ENCODE measurements around the gene PES1.

Gene PES1

GRCh38 chr22:30610299-30610698, 18.6 kb upstream of the PES1 start:
- no peaks in the 10 kb centered on the region for H3K27me3 ChIP-seq (ENCODE audit: low read length)
- no peak overlapping the region for H3K27ac ChIP-seq (ENCODE audit: low read depth, low read length)
- H3K79me2 ChIP-seq (ENCODE audit: insufficient read depth, low read length), result no peaks in the 10 kb centered on the region
- TF ChIP-seq EZH2phosphoT487 (conservative IDR thresholded peaks at IDR 0.05; ENCODE audit: low read length), result no peak
- TF ChIP-seq CTCF (IDR thresholded peaks at IDR 0.05; ENCODE audit: insufficient read depth, low read length, poor library complexity, severe bottlenecking), result no peak
- H3K9me3 ChIP-seq (ENCODE audit: insufficient read depth, low read length), result no peaks in the 10 kb centered on the region
- H3K9ac ChIP-seq (ENCODE audit: low read length), result no peak overlapping the region
- H2AFZ ChIP-seq (ENCODE audit: low read depth, low read length, severe bottlenecking), result no peak overlapping the region
- H3K9me2 ChIP-seq (replicated peaks; ENCODE audit: insufficient read depth, low read length), result no peaks in the 10 kb centered on the region
- H3K36me3 ChIP-seq (ENCODE audit: low read length), result no peaks in the 10 kb centered on the region
- no peaks in the 10 kb centered on the region for H4K20me1 ChIP-seq (ENCODE audit: low read depth, low read length)
- no peaks in the 10 kb centered on the region for H3F3A ChIP-seq (ENCODE audit: insufficient read depth)
- H3K4me3 ChIP-seq (ENCODE audit: insufficient read depth, low read length, poor library complexity, severe bottlenecking), result no peak overlapping the region
- no peak overlapping the region for H3K4me2 ChIP-seq (ENCODE audit: low read depth, low read length, poor library complexity, severe bottlenecking)

GRCh38 chr22:30609260-30610185, 17.8 kb upstream of the PES1 start:
- H2AFZ ChIP-seq (ENCODE audit: low read depth, low read length, severe bottlenecking), result no peak overlapping the region
- H3K79me2 ChIP-seq (ENCODE audit: insufficient read depth, low read length), result no peaks in the 10 kb centered on the region
- no peaks in the 10 kb centered on the region for H3K9me3 ChIP-seq (ENCODE audit: insufficient read depth, low read length)
- H3K4me2 ChIP-seq (ENCODE audit: low read depth, low read length, poor library complexity, severe bottlenecking), result no peak overlapping the region
- no peak overlapping the region for H3K9ac ChIP-seq (ENCODE audit: low read length)
- no peak overlapping the region for H3K4me3 ChIP-seq (ENCODE audit: insufficient read depth, low read length, poor library complexity, severe bottlenecking)
- H3K27ac ChIP-seq (ENCODE audit: low read depth, low read length), result no peak overlapping the region
- no peaks in the 10 kb centered on the region for H4K20me1 ChIP-seq (ENCODE audit: low read depth, low read length)
- no peaks in the 10 kb centered on the region for H3K9me2 ChIP-seq (replicated peaks; ENCODE audit: insufficient read depth, low read length)
- no peaks in the 10 kb centered on the region for H3K36me3 ChIP-seq (ENCODE audit: low read length)
- no peaks in the 10 kb centered on the region for H3F3A ChIP-seq (ENCODE audit: insufficient read depth)
- no peaks in the 10 kb centered on the region for H3K27me3 ChIP-seq (ENCODE audit: low read length)
- TF ChIP-seq CTCF (IDR thresholded peaks at IDR 0.05; ENCODE audit: insufficient read depth, low read length, poor library complexity, severe bottlenecking), result no peak

GRCh38 chr22:30607939-30608338, 16.2 kb upstream of the PES1 start:
- Histone ChIP-seq H3K27ac (ENCODE audit: low read depth, low read length) (no peak overlapping the region), H3K9ac (ENCODE audit: low read length) (no peak overlapping the region), H3K9me2 (replicated peaks; ENCODE audit: insufficient read depth, low read length) (no peaks in the 10 kb centered on the region), H3K27me3 (ENCODE audit: low read length) (no peaks in the 10 kb centered on the region), H4K20me1 (ENCODE audit: low read depth, low read length) (no peaks in the 10 kb centered on the region), H3K4me3 (ENCODE audit: insufficient read depth, low read length, poor library complexity, severe bottlenecking) (no peak overlapping the region), H3K9me3 (ENCODE audit: insufficient read depth, low read length) (no peaks in the 10 kb centered on the region), H3K4me2 (ENCODE audit: low read depth, low read length, poor library complexity, severe bottlenecking) (no peak overlapping the region), H3K79me2 (ENCODE audit: insufficient read depth, low read length) (no peaks in the 10 kb centered on the region), H3F3A (ENCODE audit: insufficient read depth) (no peaks in the 10 kb centered on the region), H3K36me3 (ENCODE audit: low read length) (no peaks in the 10 kb centered on the region), H2AFZ (ENCODE audit: low read depth, low read length, severe bottlenecking) (no peak overlapping the region)
- TF ChIP-seq CTCF (IDR thresholded peaks at IDR 0.05; ENCODE audit: insufficient read depth, low read length, poor library complexity, severe bottlenecking), result no peak
- TF ChIP-seq EZH2phosphoT487 (conservative IDR thresholded peaks at IDR 0.05; ENCODE audit: low read length), result no peak

Measured in SU-DHL-6 (cell line).